Kidney epithelial cell (primary cell): ENCODE data around the gene BCAS3. TPM values are rescaled to one million over a fixed set of nuclear protein-coding genes. Genes with fewer than 3 reads are reported as not detected.

ENCODE experiments used
- DNase-seq: peaks from one replicate; pipeline ENCODE4 v3.0.0-alpha.2; 2010; ENCODE audit warnings: low read depth
- H3K27me3 ChIP-seq: 2 replicates; pipeline ENCODE4 v1.6.0; 2011; ENCODE audit warnings: low read length; ENCODE audit not compliant: control insufficient read depth, insufficient read depth
- H3K36me3 ChIP-seq: 2 replicates; pipeline ENCODE4 v1.5.1; 2011; ENCODE audit warnings: low read length; ENCODE audit not compliant: control insufficient read depth, insufficient read depth
- H3K4me3 ChIP-seq: 2 replicates; pipeline ENCODE4 v1.5.1; 2011; ENCODE audit warnings: low read depth, mild to moderate bottlenecking, control low read depth, low read length
- CTCF ChIP-seq: IDR thresholded peaks from 2 replicates; pipeline ENCODE4 v1.5.1; 2011; ENCODE audit warnings: mild to moderate bottlenecking, moderate library complexity, low read length, control low read depth, inconsistent platforms; ENCODE audit not compliant: insufficient read depth, poor library complexity, severe bottlenecking
- total RNA-seq: library from RNA; depleted of rRNA; stranded (reverse); fragments of >200 nt; gene quantifications from 2 replicates; pipeline ENCODE4 v1.2.3, GENCODE V29; 2015

The BCAS3 gene
- total RNA-seq, 1 donor from 2014 or later = 26.7 TPM

- Histone ChIP-seq H3K27me3 (no peaks in the 10 kb centered on the region), H3K4me3 (no peak overlapping the region), H3K36me3 (no peaks in the 10 kb centered on the region)
- TF ChIP-seq CTCF = no peak
- no peak for DNase-seq
Observed at GRCh38 chr17:60905709-60906108, 228.1 kb downstream of the BCAS3 start.

GRCh38 chr17:60908324-60908723 is 230.7 kb downstream of the BCAS3 start:
- DNase-seq = no peak
- H3K36me3 ChIP-seq = no peaks in the 10 kb centered on the region
- no peak overlapping the region for H3K4me3 ChIP-seq
- TF ChIP-seq CTCF = no peak
- no peaks in the 10 kb centered on the region for H3K27me3 ChIP-seq

- Histone ChIP-seq H3K4me3 (no peak overlapping the region), H3K27me3 (no peaks in the 10 kb centered on the region), H3K36me3 (no peaks in the 10 kb centered on the region)
- DNase-seq = no peak
- TF ChIP-seq CTCF = no peak
Observed at GRCh38 chr17:60909405-60909804, 231.8 kb downstream of the BCAS3 start.

- no peaks in the 10 kb centered on the region for H3K36me3 ChIP-seq
- TF ChIP-seq CTCF = no peak
- no peak overlapping the region for H3K4me3 ChIP-seq
- no peaks in the 10 kb centered on the region for H3K27me3 ChIP-seq
- no peak for DNase-seq
Observed at GRCh38 chr17:60910415-60910814, 232.8 kb downstream of the BCAS3 start.

- Histone ChIP-seq H3K4me3 (no peak overlapping the region), H3K36me3 (no peaks in the 10 kb centered on the region), H3K27me3 (no peaks in the 10 kb centered on the region)
- DNase-seq = no peak
- TF ChIP-seq CTCF = no peak
Observed at GRCh38 chr17:60914078-60914477, 236.4 kb downstream of the BCAS3 start.

- DNase-seq = no peak
- Histone ChIP-seq H3K36me3 (no peaks in the 10 kb centered on the region), H3K27me3 (no peaks in the 10 kb centered on the region), H3K4me3 (no peak overlapping the region)
- TF ChIP-seq CTCF = no peak
Observed at GRCh38 chr17:60916043-60916442, 238.4 kb downstream of the BCAS3 start.
